Right ventricle myocardium superior (tissue), 1 donor: Measurements from ENCODE around the gene PRR9. TPM values are rescaled to one million over a fixed set of nuclear protein-coding genes. Genes with fewer than 3 reads are reported as not detected.
"Not testable (repeated sequence)": the region's sequence is repeated elsewhere in the genome, so short reads cannot be mapped to it uniquely, and the experiment has no call there.

Source experiments
- ATAC-seq: fragments of 200-7000 bp; cut with Tn5 transposase; one replicate; pipeline ENCODE4 v1.9.1; 2020; ENCODE audit warnings: mild to moderate bottlenecking; ENCODE audit not compliant: poor library complexity
- DNase-seq: peaks from one replicate; pipeline ENCODE4 v3.0.0-alpha.2; 2020
- intact Hi-C: fragments of 100-400 bp; cut with DNase I; formaldehyde crosslinking; loops from one replicate; pipeline ENCODE4 v1.11.2; 2022
- total RNA-seq: library from RNA; stranded (reverse); fragmentation: NEBNext Ultra II Directional; extraction: Animal tissue kit (Norgen Biotek cat#: 25700); gene quantifications from one replicate; pipeline ENCODE4 v1.2.1, GENCODE V29; 2021
- donor health status: DM: no; HTN: yes; CAD: no; lungs with severe emphysema.

Gene PRR9
- total RNA-seq, 1 donor from 2014 or later: not detected

- peak; percentile 85 for ATAC-seq
- intact Hi-C loops: loop anchor here (10.0 kb wide), 1 partner anchor 358 kb away; no protein-coding TSS in a partner anchor
- DNase-seq: peak; percentile 65
Observed at GRCh38 chr1:153223040-153223891, 5.9 kb downstream of the PRR9 start.

- ATAC-seq (no peak), DNase-seq (no peak)
- intact Hi-C loops: loop anchor here (10.0 kb wide), 1 partner anchor 363 kb away; no protein-coding TSS in a partner anchor
Observed at GRCh38 chr1:153227810-153228209, 10.4 kb downstream of the PRR9 start.

- intact Hi-C loops: loop anchor here (10.0 kb wide), 1 partner anchor 364 kb away; no protein-coding TSS in a partner anchor
- ATAC-seq: no peak
- no peak for DNase-seq
Observed at GRCh38 chr1:153228491-153228890, 11.1 kb downstream of the PRR9 start.

GRCh38 chr1:153229076-153229829, 11.9 kb downstream of the PRR9 start:
- intact Hi-C loops: loop anchor here (10.0 kb wide), 1 partner anchor 364 kb away; no protein-coding TSS in a partner anchor
- not testable (repeated sequence) for ATAC-seq

GRCh38 chr1:153231363-153231762, 14.0 kb downstream of the PRR9 start:
- intact Hi-C loops: no loop called here
- DNase-seq: no peak
- ATAC-seq: peak; percentile 34

More at GRCh38 chr1:153229076-153229829, 11.9 kb downstream of the PRR9 start:
- DNase-seq: not testable (repeated sequence)

- ATAC-seq: peak; percentile 68
- no peak for DNase-seq
- intact Hi-C loops: no loop called here
Observed at GRCh38 chr1:153231785-153232184, 14.4 kb downstream of the PRR9 start.

GRCh38 chr1:153232553-153232952, 15.2 kb downstream of the PRR9 start:
- DNase-seq (no peak), ATAC-seq (no peak)
- intact Hi-C loops: no loop called here

- intact Hi-C loops: no loop called here
Observed at GRCh38 chr1:153233448-153233847, 16.1 kb downstream of the PRR9 start.

GRCh38 chr1:153238527-153238926, 21.1 kb downstream of the PRR9 start:
- no peak for DNase-seq
- no peak for ATAC-seq
- intact Hi-C loops: no loop called here

More at GRCh38 chr1:153233448-153233847, 16.1 kb downstream of the PRR9 start:
- DNase-seq (no peak), ATAC-seq (no peak)

GRCh38 chr1:153242160-153242559, 24.8 kb downstream of the PRR9 start:
- DNase-seq: no peak
- intact Hi-C loops: no loop called here
- no peak for ATAC-seq

GRCh38 chr1:153245466-153245865, 28.1 kb downstream of the PRR9 start:
- intact Hi-C loops: no loop called here
- ATAC-seq (no peak), DNase-seq (no peak)

- no peak for ATAC-seq
Observed at GRCh38 chr1:153246018-153246417, 28.6 kb downstream of the PRR9 start.

GRCh38 chr1:153246825-153247224, 29.4 kb downstream of the PRR9 start:
- intact Hi-C loops: no loop called here
- no peak for DNase-seq
- no peak for ATAC-seq

More at GRCh38 chr1:153246018-153246417, 28.6 kb downstream of the PRR9 start:
- intact Hi-C loops: no loop called here
- DNase-seq: no peak

- DNase-seq (no peak), ATAC-seq (no peak)
- intact Hi-C loops: no loop called here
Observed at GRCh38 chr1:153248176-153248879, 30.9 kb downstream of the PRR9 start.

GRCh38 chr1:153250166-153250565, 32.8 kb downstream of the PRR9 start:
- ATAC-seq (no peak), DNase-seq (no peak)
- intact Hi-C loops: no loop called here

- intact Hi-C loops: no loop called here
- ATAC-seq: no peak
Observed at GRCh38 chr1:153251087-153251486, 33.7 kb downstream of the PRR9 start.

GRCh38 chr1:153251562-153251961, 34.2 kb downstream of the PRR9 start:
- intact Hi-C loops: no loop called here
- no peak for ATAC-seq
- DNase-seq: no peak

More at GRCh38 chr1:153251087-153251486, 33.7 kb downstream of the PRR9 start:
- no peak for DNase-seq

GRCh38 chr1:153251988-153252387, 34.6 kb downstream of the PRR9 start:
- ATAC-seq: no peak
- DNase-seq: no peak
- intact Hi-C loops: no loop called here

GRCh38 chr1:153253076-153253475, 35.7 kb downstream of the PRR9 start:
- ATAC-seq (no peak), DNase-seq (no peak)
- intact Hi-C loops: no loop called here
